K562 (cell line): ENCODE data around the gene GLRX5. TPM values are rescaled to one million over a fixed set of nuclear protein-coding genes. Genes with fewer than 3 reads are reported as not detected.

ENCODE experiments used
- CREB1 ChIP-seq, 2 experiments: sonication (generic) in 1 of 2; formaldehyde crosslinking in 1 of 2; IDR thresholded peaks; 2 replicates each; pipeline versions ENCODE4 v1.6.1 to v1.8.0; 2012 to 2022; ENCODE audit warnings: inconsistent platforms in 1 of 2, mild to moderate bottlenecking in 1 of 2, missing genetic modification reagents in 1 of 2, moderate library complexity in 1 of 2
- CXXC5 ChIP-seq: fragments of 250-450 bp; sonication (Bioruptor Pico); IDR thresholded peaks from 2 replicates; pipeline ENCODE4 v1.8.0; 2022; ENCODE audit warnings: inconsistent platforms, mild to moderate bottlenecking, moderate library complexity
- DACH1 ChIP-seq: fragments of 450-650 bp; IDR thresholded peaks from 2 replicates; pipeline ENCODE4 v1.6.1; 2018; ENCODE audit not compliant: partially characterized antibody
- DMBX1 ChIP-seq: fragments of 250-450 bp; sonication (Bioruptor Pico); IDR thresholded peaks from 2 replicates; pipeline ENCODE4 v1.8.0; 2022; ENCODE audit warnings: inconsistent platforms, mild to moderate bottlenecking, moderate library complexity, borderline replicate concordance
- DPF2 ChIP-seq: fragments of 450-650 bp; IDR thresholded peaks from 2 replicates; pipeline ENCODE4 v1.6.1; 2016
- E2F3 ChIP-seq: fragments of 250-450 bp; sonication (Bioruptor Pico); IDR thresholded peaks from 2 replicates; pipeline ENCODE4 v1.4.0; 2020; ENCODE audit warnings: mild to moderate bottlenecking
- EP300 ChIP-seq: IDR thresholded peaks from 2 replicates; pipeline ENCODE4 v1.6.1; 2012; ENCODE audit warnings: low read length, improper control_type of control experiment
- JUND ChIP-seq, 2 experiments: IDR thresholded peaks; 2 replicates in 1 of 2; 3 replicates in 1 of 2; pipeline ENCODE4 v1.6.1; 2011; ENCODE audit warnings: borderline replicate concordance in 2 of 2, low read depth in 2 of 2, low read length in 2 of 2, improper control_type of control experiment in 1 of 2, missing biosample characterization in 1 of 2, missing genetic modification characterization in 1 of 2, missing genetic modification reagents in 1 of 2
- MTA2 ChIP-seq: fragments of 450-650 bp; IDR thresholded peaks from 2 replicates; pipeline ENCODE4 v1.6.1; 2016; ENCODE audit warnings: low read depth
- NCOA1 ChIP-seq: fragments of 450-650 bp; IDR thresholded peaks from 2 replicates; pipeline ENCODE4 v1.6.1; 2016; ENCODE audit warnings: low read depth
- NFE2L1 ChIP-seq: fragments of 450-650 bp; IDR thresholded peaks from 2 replicates; pipeline ENCODE4 v1.6.1; 2016; ENCODE audit warnings: missing genetic modification characterization, low read depth, mild to moderate bottlenecking, missing compliant biosample characterization, moderate library complexity, borderline replicate concordance
- NFIC ChIP-seq: fragments of 450-650 bp; IDR thresholded peaks from 2 replicates; pipeline ENCODE4 v1.6.1; 2017; ENCODE audit warnings: mild to moderate bottlenecking, inconsistent platforms
- SMARCA4 ChIP-seq: fragments of 450-650 bp; IDR thresholded peaks from 2 replicates; pipeline ENCODE4 v1.6.1; 2016
- SMARCE1 ChIP-seq: fragments of 450-650 bp; IDR thresholded peaks from 2 replicates; pipeline ENCODE4 v1.7.1; 2016; ENCODE audit warnings: mild to moderate bottlenecking
- STAT5A ChIP-seq: IDR thresholded peaks from 2 replicates; pipeline ENCODE4 v1.6.1; 2012; ENCODE audit warnings: low read length, inconsistent platforms, borderline replicate concordance
- STAT6 ChIP-seq: sonication (generic); formaldehyde crosslinking; IDR thresholded peaks from 2 replicates; pipeline ENCODE4 v1.8.1; 2023; ENCODE audit warnings: mild to moderate bottlenecking, missing genetic modification reagents
- TAL1 ChIP-seq: fragments of 450-650 bp; IDR thresholded peaks from 2 replicates; pipeline ENCODE4 v1.6.1; 2016; ENCODE audit warnings: mild to moderate bottlenecking
- TRIM24 ChIP-seq, 2 experiments: fragments of 450-650 bp; IDR thresholded peaks; 2 replicates each; pipeline ENCODE4 v1.6.1; 2016
- XRCC4 ChIP-seq: IDR thresholded peaks from one replicate; pipeline ENCODE4 v1.6.1; 2011; ENCODE audit not compliant: insufficient read depth, insufficient read length; ENCODE audit errors: extremely low read depth
- ZMIZ1 ChIP-seq, 2 experiments: fragments of 150-350 bp in 1 of 2; IDR thresholded peaks; 2 replicates each; pipeline ENCODE4 v1.6.1; 2012 to 2016; ENCODE audit warnings: low read depth in 2 of 2, low read length in 2 of 2, mild to moderate bottlenecking in 1 of 2, moderate library complexity in 1 of 2
- polyA plus RNA-seq, 8 experiments: library from polyadenylated mRNA; depleted of rRNA in 4 of 8; stranded (reverse) in 5 of 8; unstranded in 3 of 8; fragments of >200 nt; fragmentation: Nextera tagmentation in 2 of 8; fragmentation: Illumina TruSeq in 1 of 8; extraction: Ambion mirVana in 2 of 8; extraction: Trizol in 1 of 8; gene quantifications; 2 replicates each; pipeline versions ENCODE4 v1.2.1 to v1.2.3, GENCODE V29; 2011 to 2014; ENCODE audit warnings: inconsistent platforms in 1 of 8, missing spikeins in 1 of 8
- total RNA-seq, 7 experiments: library from RNA; depleted of rRNA in 6 of 7; stranded (reverse); fragments of >200 nt in 6 of 7; fragmentation: Illumina TruSeq in 2 of 7; extraction: Trizol in 2 of 7; gene quantifications; 2 replicates each; pipeline versions ENCODE4 v1.2.1 to v1.2.3, GENCODE V29; 2011 to 2021; ENCODE audit warnings: low replicate concordance in 1 of 7
- TF ChIP-seq, protein P1 (sequence below): sonication (generic); formaldehyde crosslinking; IDR thresholded peaks from 2 replicates; pipeline ENCODE4 v1.8.0; 2022; ENCODE audit warnings: missing genetic modification reagents, mild to moderate bottlenecking, moderate library complexity, borderline replicate concordance

The GLRX5 gene
- total and polyA plus RNA-seq, 9 of the 15 experiments (the other 6 are each of a cell fraction or from before 2014, with no cell fraction given), result 16.7 to 96.8 (median 66.8) TPM

GRCh38 chr14:95544588-95544987 lies 9.7 kb downstream of the GLRX5 start (continued):
- peak in 1 of 2 experiments; percentile 78; a peak in 2 of 4 replicates for TF ChIP-seq ZMIZ1 (IDR thresholded peaks at IDR 0.05; ENCODE audit: low read depth in 2 of 2, low read length in 2 of 2)
- TF ChIP-seq STAT6 (CRISPR knock-in tag), result no peak
- peak; percentile 73 for TF ChIP-seq SMARCA4
- no peak for TF ChIP-seq NFE2L1
- TF ChIP-seq NFIC, result peak; percentile 84
- TF ChIP-seq JUND (IDR thresholded peaks at IDR 0.05; ENCODE audit: borderline replicate concordance, low read depth, low read length), result peak; percentile 91
- TF ChIP-seq JUND (tag; IDR thresholded peaks at IDR 0.05; ENCODE audit: borderline replicate concordance, low read depth, low read length), result peak; percentile 46; the same call in 1 of the 3 replicates
- TF ChIP-seq DMBX1 (CRISPR knock-in tag), result peak; percentile 70; the same call in 1 of the 2 replicates
- TF ChIP-seq CREB1 (IDR thresholded peaks at IDR 0.05), result 0 out of 2 replicates have a peak, but pooled peaks have one; percentile 44
- no peak for TF ChIP-seq CREB1 (CRISPR knock-in tag; IDR thresholded peaks at IDR 0.05)
- TF ChIP-seq DACH1, result peak; percentile 83
- TF ChIP-seq NCOA1, result peak; percentile 44; the same call in 1 of the 2 replicates
- no peak for TF ChIP-seq E2F3
- peak; percentile 65 for TF ChIP-seq MTA2
- peak; percentile 85 for TF ChIP-seq DPF2
- TF ChIP-seq STAT5A, result peak; percentile 58; the same call in 1 of the 2 replicates
- peak; percentile 87 to 88 for TF ChIP-seq TRIM24 (IDR thresholded peaks at IDR 0.05)
- TF ChIP-seq, protein P1, sequence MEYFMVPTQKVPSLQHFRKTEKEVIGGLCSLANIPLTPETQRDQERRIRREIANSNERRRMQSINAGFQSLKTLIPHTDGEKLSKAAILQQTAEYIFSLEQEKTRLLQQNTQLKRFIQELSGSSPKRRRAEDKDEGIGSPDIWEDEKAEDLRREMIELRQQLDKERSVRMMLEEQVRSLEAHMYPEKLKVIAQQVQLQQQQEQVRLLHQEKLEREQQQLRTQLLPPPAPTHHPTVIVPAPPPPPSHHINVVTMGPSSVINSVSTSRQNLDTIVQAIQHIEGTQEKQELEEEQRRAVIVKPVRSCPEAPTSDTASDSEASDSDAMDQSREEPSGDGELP (CRISPR knock-in tag), result peak; percentile 97
- TF ChIP-seq XRCC4, result no peak
- TF ChIP-seq EP300, result peak; percentile 76; the same call in 1 of the 2 replicates
- TF ChIP-seq CXXC5, result 0 out of 2 replicates have a peak, but pooled peaks have one; percentile 16
- TF ChIP-seq SMARCE1, result peak; percentile 78; the same call in 1 of the 2 replicates
- peak; percentile 79 for TF ChIP-seq TAL1
